Stimulated activated CD8-positive, alpha-beta memory T cell treated with anti-CD3 and anti-CD28 coated beads, Interleukin-7, amount 100 ng/mL, for 4 hours (primary cell): Measurements from ENCODE around the gene NR1D2.
A peak's percentile ranks its signal among the peaks of the same experiment; 100 is the strongest.

Experiments used
- DNase-seq, 2 donors: peaks; one replicate each; pipeline ENCODE4 v3.0.0-alpha.2; 2020; ENCODE audit warnings: low read depth in 2 of 2

Gene NR1D2

GRCh38 chr3:23931597-23931996 is 13.5 kb upstream of the NR1D2 start:
- DNase-seq = no peak

DNA sequence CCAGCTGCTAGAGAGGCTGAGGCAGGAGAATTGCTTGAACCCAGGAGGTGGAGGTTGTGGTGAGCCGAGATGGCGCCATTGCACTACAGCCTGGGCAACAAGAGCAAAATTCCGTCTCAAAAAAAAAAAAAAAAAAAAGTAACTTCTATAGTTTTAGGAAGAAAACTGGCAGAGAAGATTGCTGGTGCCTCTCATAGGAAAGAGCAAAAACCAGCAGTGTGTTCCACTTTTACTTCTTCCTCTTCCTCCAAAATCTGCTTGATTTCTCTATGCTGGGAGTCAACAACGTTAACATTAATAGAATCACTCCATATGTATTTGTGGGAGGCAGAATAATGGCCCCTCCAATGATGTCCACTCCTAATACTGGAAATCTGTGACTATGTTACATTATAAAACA is 12.5 kb upstream of the NR1D2 start:
- DNase-seq = no peak

DNA sequence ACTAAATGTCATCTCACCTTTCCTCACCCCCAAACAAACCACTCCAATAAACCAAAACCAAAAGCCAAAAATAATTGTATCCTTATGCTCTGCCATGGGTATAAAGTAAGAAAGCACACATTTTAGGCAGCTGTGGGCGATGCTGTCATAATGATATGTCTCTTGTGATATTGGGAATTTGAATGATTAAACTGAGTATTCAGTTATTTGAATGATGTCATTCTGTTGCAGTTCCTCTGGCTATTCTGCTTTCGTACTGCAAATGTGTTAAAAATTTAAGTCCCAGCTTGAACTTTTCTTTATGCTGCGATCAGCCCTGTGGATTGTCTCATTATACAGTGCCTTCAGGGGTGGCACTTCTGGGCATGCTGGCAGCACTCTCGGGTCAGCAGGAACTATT is 10.8 kb upstream of the NR1D2 start:
- no peak for DNase-seq

- DNase-seq = no peak
Observed at GRCh38 chr3:23937296-23937695, 7.8 kb upstream of the NR1D2 start.

- no peak for DNase-seq
Observed at GRCh38 chr3:23938688-23939087, 6.4 kb upstream of the NR1D2 start.

- DNase-seq = no peak
Observed at GRCh38 chr3:23940775-23941174, 4.3 kb upstream of the NR1D2 start.

DNA sequence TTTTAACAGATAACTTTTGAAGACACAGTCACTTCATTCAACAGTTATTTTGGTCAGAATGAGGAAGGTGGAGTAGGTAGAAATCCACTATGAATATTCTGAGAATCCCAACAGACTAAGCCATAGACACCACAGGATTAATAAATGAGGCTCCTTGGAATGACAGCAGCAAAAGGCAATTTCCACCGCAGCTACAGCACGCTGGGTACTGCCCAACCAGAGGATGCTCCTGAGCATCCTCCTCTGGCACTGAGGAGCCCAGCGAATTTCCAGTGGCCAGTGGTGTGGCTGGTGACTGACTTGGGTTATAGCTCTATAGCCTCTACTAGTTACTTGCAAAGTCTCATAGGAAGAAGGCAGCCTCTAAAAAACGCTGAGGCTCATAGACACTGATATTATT is 3.6 kb upstream of the NR1D2 start:
- no peak for DNase-seq

DNA sequence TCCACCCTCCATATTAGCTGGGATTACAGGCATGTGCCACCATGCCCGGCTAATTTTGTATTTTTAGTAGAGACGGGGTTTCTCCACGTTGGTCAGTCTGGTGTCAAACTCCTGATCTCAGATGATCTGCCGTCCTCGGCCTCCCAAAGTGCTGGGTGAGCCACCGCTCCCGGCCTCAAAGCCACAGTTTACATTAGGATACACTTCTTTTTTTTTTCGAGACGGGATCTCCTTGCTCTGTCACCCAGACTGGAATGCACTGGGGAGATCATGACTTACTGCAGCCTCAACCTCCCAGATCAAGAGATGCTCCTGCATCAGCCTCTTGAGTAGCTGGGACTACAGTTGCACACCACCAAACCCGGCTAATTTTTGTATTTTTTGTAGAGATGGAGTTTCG is 2.5 kb upstream of the NR1D2 start:
- no peak for DNase-seq

GRCh38 chr3:23944007-23944783 is 891 bp upstream of the NR1D2 start:
- DNase-seq = no peak

- DNase-seq = no peak
Observed at GRCh38 chr3:23945663-23945912, 502 bp downstream of the NR1D2 start.

DNA sequence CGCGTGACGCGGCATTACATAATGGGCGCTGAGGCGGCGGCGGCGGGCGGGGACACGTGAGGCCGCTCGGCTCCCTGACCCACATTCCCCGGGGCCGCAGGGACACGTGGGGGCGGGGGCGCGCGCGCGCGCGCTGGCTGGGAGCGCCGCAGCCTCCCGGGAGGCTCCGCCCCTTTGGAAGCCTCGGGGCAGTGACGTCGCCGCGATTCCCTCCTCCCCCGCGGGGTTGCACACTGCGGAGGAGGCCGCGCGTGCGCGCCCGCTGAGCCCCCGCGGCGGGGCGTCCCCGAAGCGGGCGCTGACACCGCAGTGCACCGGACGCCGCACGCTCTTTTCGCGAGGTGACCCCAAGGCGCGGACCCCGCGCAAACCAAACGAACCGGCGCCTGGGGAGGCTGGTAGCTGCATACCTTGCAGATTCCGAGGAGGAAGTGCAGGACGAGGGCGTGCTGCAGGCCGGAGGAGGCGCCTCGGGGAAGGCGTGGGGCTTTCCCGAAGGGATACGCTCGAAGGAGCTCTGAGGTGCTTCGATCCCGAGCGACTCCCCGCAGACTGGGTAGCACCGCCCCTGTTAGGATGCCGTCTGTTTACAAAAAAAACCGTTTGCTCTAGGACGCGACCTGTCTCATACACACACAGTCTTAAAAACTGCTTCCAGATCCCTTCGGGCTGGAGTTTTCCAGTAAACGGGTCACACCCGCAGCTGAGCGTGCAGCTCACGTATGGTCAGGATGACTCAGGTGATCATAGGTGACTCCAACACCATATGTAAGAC is 1.0 kb downstream of the NR1D2 start:
- peak; percentile 94 to 98 for DNase-seq

DNA sequence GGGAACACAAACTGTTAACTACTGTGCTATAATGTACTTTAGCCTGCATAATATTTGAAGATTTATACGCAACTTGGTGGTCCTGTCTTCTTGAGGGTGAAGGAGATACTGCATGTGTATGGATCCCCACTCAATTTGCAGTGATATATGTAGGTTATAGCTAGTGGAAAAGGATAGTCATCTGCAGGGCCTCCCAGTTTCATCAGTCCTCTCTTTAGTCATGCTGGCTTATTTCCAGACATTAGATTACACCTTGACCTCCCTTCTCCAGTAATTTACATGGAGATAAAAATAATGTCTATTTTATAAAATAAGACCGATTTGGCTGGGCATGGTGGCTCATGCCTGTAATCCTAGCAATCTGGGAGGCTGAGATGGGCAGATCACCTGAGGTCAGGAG is 3.7 kb downstream of the NR1D2 start:
- DNase-seq = no peak

DNA sequence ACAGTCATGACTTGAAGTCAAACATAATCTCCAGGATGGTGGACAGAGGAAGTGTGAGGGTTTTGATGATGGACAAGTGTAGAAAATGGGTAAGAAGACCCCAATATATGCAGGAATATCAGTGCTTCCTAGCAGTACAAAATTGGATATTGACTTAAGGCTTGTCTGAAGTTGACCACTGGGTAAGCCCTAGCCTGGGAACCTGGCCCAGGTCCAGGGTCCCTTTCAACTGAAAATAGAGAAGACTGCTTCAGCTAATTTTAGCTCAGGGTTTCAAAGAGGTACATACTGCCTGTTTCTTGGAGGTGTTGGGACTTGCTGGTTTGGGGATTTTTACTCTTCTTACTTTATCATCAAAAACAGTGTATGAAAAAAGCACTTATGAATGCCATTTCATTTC is 4.7 kb downstream of the NR1D2 start:
- no peak for DNase-seq

GRCh38 chr3:23950293-23950692 is 5.2 kb downstream of the NR1D2 start:
- DNase-seq = no peak

DNA sequence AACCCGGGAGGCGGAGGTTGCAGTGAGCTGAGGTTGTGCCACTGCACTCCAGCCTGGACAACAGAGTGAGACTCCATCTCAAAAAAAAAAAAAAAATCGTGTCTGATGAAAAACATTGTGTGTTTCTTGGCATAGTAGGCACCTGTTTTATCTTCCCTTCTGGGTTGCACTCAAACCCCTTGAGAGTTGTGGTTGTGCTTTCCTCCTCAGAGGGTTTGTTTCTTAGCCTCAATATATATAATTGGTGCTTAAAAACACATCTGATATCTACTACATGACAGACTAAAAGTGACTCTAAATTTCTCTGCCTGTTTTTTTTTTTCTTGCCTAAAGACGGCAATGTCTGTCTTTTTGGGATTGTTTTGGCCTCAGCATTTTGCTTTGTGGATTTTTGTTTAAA is 7.6 kb downstream of the NR1D2 start:
- no peak for DNase-seq

GRCh38 chr3:23953523-23953922 is 8.4 kb downstream of the NR1D2 start:
- DNase-seq = no peak

GRCh38 chr3:23954144-23954543 is 9.1 kb downstream of the NR1D2 start:
- DNase-seq = no peak

GRCh38 chr3:23956701-23957100 is 11.6 kb downstream of the NR1D2 start:
- no peak for DNase-seq

DNA sequence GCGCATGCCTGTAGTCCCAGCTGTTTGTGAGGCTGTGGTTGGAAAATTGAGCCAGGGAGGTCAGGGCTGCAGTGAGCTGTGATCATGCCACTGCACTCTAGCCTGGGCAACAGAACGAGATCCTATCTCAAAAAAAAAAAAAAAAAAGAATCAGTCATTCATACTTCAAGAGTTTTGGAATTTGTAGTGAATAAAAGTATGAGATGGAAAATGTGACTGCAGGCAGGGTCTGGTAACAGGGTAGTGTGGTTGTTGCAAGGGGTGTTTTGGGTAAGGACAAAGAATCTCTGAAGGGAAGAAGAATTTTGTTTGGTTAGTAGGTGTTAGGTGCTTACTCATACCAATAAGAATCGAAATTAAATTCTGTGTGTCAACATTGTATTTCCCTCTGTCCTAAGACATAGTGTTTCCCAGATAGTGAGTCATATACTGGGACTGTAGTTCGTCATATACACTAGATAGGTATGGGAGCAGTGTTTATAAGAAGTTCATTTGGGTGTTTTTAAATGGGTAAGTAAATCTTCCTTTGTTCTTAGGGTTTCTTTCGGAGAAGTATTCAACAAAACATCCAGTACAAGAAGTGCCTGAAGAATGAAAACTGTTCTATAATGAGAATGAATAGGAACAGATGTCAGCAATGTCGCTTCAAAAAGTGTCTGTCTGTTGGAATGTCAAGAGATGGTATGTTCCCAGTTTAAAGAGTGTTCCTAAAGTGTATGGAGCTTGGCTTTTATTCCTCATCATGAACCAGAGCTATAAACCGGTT is 14.2 kb downstream of the NR1D2 start:
- DNase-seq = no peak

GRCh38 chr3:23960649-23961048 is 15.6 kb downstream of the NR1D2 start:
- DNase-seq = no peak

GRCh38 chr3:23961066-23961465 is 16.0 kb downstream of the NR1D2 start:
- DNase-seq = no peak

DNA sequence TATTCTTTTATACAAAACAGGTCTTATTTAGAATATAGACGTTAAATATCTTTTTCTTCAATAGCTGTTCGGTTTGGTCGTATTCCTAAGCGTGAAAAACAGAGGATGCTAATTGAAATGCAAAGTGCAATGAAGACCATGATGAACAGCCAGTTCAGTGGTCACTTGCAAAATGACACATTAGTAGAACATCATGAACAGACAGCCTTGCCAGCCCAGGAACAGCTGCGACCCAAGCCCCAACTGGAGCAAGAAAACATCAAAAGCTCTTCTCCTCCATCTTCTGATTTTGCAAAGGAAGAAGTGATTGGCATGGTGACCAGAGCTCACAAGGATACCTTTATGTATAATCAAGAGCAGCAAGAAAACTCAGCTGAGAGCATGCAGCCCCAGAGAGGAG is 16.8 kb downstream of the NR1D2 start:
- no peak for DNase-seq
